ENCODE measurements around the gene NINJ1. TPM values are rescaled to one million over a fixed set of nuclear protein-coding genes. Genes with fewer than 3 reads are reported as not detected.
A peak's percentile ranks its signal among the peaks of the same experiment; 100 is the strongest.

NINJ1 gene
- total and polyA plus RNA-seq, 2 of the 13 experiments (the other 11 are each of a cell fraction or from before 2014, with no cell fraction given): 81.2 to 92.1 TPM

DNA sequence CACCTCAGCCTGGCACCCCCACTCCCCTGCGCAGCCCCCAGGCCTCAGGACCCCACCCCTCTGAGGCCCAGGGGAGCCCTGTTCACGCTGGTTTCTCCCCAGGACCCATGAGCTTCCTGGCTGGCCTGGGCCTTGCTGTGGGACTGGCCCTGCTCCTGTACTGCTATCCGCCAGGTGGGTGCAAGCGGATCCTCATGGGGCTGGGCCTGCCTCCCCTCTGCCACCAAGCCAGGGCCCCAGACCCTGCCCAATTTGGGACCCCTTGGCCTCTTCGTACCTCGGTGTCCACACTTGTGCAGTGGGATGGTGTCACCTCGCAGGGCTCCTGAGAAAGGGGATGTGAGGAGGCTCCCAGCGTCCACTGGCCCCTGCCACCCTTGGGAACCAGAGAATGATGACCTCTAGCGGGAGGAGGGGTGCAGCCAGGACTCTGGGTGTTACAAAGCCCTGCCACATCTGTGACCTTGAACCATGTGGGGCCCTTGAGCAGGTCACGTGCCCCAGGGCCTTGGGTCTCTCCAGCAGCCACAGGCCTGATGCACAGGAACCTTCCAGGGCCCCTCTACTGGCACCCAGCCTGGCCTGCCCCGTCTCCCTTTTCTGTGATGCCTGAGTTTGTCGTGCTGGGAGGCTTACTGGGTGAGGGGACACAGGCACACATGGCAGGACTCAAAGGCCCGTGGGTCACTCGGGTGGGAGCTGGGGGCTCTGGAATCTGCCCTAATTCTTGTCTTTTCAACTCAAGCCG is 21.8 kb downstream of the NINJ1 start (continued):
- no peak for TF ChIP-seq SCMH1 (CRISPR knock-in tag; IDR thresholded peaks at IDR 0.05; ENCODE audit: borderline replicate concordance)
- TF ChIP-seq ZNF251 (CRISPR knock-in tag; IDR thresholded peaks at IDR 0.05): 0 out of 2 replicates have a peak, but pooled peaks have one; percentile 25
- TF ChIP-seq, protein P1, sequence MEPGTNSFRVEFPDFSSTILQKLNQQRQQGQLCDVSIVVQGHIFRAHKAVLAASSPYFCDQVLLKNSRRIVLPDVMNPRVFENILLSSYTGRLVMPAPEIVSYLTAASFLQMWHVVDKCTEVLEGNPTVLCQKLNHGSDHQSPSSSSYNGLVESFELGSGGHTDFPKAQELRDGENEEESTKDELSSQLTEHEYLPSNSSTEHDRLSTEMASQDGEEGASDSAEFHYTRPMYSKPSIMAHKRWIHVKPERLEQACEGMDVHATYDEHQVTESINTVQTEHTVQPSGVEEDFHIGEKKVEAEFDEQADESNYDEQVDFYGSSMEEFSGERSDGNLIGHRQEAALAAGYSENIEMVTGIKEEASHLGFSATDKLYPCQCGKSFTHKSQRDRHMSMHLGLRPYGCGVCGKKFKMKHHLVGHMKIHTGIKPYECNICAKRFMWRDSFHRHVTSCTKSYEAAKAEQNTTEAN (CRISPR knock-in tag; conservative IDR thresholded peaks at IDR 0.05): 0 out of 2 replicates have a peak, but pooled peaks have one; percentile 26
- TF ChIP-seq, protein P2, sequence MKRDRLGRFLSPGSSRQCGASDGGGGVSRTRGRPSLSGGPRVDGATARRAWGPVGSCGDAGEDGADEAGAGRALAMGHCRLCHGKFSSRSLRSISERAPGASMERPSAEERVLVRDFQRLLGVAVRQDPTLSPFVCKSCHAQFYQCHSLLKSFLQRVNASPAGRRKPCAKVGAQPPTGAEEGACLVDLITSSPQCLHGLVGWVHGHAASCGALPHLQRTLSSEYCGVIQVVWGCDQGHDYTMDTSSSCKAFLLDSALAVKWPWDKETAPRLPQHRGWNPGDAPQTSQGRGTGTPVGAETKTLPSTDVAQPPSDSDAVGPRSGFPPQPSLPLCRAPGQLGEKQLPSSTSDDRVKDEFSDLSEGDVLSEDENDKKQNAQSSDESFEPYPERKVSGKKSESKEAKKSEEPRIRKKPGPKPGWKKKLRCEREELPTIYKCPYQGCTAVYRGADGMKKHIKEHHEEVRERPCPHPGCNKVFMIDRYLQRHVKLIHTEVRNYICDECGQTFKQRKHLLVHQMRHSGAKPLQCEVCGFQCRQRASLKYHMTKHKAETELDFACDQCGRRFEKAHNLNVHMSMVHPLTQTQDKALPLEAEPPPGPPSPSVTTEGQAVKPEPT (CRISPR knock-in tag; IDR thresholded peaks at IDR 0.05; ENCODE audit: low read depth): no peak
- peak; percentile 60; the same call in 1 of the 2 replicates for TF ChIP-seq ZNF335 (CRISPR knock-in tag; IDR thresholded peaks at IDR 0.05)
- TF ChIP-seq, protein P3, sequence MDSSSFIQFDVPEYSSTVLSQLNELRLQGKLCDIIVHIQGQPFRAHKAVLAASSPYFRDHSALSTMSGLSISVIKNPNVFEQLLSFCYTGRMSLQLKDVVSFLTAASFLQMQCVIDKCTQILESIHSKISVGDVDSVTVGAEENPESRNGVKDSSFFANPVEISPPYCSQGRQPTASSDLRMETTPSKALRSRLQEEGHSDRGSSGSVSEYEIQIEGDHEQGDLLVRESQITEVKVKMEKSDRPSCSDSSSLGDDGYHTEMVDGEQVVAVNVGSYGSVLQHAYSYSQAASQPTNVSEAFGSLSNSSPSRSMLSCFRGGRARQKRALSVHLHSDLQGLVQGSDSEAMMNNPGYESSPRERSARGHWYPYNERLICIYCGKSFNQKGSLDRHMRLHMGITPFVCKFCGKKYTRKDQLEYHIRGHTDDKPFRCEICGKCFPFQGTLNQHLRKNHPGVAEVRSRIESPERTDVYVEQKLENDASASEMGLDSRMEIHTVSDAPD (CRISPR knock-in tag; IDR thresholded peaks at IDR 0.05): 0 out of 2 replicates have a peak, but pooled peaks have one; percentile 37
- TF ChIP-seq TAF1 (CRISPR knock-in tag; IDR thresholded peaks at IDR 0.05): peak; percentile 24; the same call in 1 of the 2 replicates
- TF ChIP-seq MAFG (CRISPR knock-in tag; IDR thresholded peaks at IDR 0.05): no peak
- TF ChIP-seq ZNF274 (CRISPR knock-in tag; IDR thresholded peaks at IDR 0.05): 0 out of 2 replicates have a peak, but pooled peaks have one; percentile 75
- TF ChIP-seq HNRNPK (IDR thresholded peaks at IDR 0.05; ENCODE audit: low read depth, low read length, poor library complexity, severe bottlenecking): no peak
- TF ChIP-seq ZNF34 (CRISPR knock-in tag; IDR thresholded peaks at IDR 0.05; ENCODE audit: borderline replicate concordance): peak; percentile 76; the same call in 1 of the 2 replicates
- no peak for TF ChIP-seq ZNF253 (CRISPR knock-in tag; IDR thresholded peaks at IDR 0.05; ENCODE audit: borderline replicate concordance)
- TF ChIP-seq ZNF781 (CRISPR knock-in tag; IDR thresholded peaks at IDR 0.05; ENCODE audit: borderline replicate concordance, not compliant biosample characterization): peak; percentile 83
- TF ChIP-seq ZNF143 (CRISPR knock-in tag; IDR thresholded peaks at IDR 0.05): peak; percentile 54; the same call in 1 of the 2 replicates
- no peak for TF ChIP-seq ZNF431 (CRISPR knock-in tag; IDR thresholded peaks at IDR 0.05; ENCODE audit: borderline replicate concordance, low read depth)
- no peak for TF ChIP-seq ZNF326 (CRISPR knock-in tag; IDR thresholded peaks at IDR 0.05; ENCODE audit: borderline replicate concordance)
- 0 out of 2 replicates have a peak, but pooled peaks have one; percentile 9 for TF ChIP-seq ZNF264 (CRISPR knock-in tag; IDR thresholded peaks at IDR 0.05)
- TF ChIP-seq, protein P4, sequence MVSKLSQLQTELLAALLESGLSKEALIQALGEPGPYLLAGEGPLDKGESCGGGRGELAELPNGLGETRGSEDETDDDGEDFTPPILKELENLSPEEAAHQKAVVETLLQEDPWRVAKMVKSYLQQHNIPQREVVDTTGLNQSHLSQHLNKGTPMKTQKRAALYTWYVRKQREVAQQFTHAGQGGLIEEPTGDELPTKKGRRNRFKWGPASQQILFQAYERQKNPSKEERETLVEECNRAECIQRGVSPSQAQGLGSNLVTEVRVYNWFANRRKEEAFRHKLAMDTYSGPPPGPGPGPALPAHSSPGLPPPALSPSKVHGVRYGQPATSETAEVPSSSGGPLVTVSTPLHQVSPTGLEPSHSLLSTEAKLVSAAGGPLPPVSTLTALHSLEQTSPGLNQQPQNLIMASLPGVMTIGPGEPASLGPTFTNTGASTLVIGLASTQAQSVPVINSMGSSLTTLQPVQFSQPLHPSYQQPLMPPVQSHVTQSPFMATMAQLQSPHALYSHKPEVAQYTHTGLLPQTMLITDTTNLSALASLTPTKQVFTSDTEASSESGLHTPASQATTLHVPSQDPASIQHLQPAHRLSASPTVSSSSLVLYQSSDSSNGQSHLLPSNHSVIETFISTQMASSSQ (IDR thresholded peaks at IDR 0.05; ENCODE audit: low read depth): no peak
- TF ChIP-seq, protein P4 (CRISPR knock-in tag; IDR thresholded peaks at IDR 0.05; ENCODE audit: borderline replicate concordance): peak; percentile 58; the same call in 1 of the 2 replicates
- TF ChIP-seq MIER3 (CRISPR knock-in tag; IDR thresholded peaks at IDR 0.05; ENCODE audit: borderline replicate concordance): peak; percentile 83
